Heart left ventricle (tissue), 13 donors: ENCODE results near the gene SLC2A4.

Experiments
- POLR2A ChIP-seq, 2 donors: fragments of 450-650 bp; IDR thresholded peaks; one replicate each; pipeline ENCODE4 v1.6.1; 2017; ENCODE audit warnings: antibody characterized with exemption in 2 of 2, mild to moderate bottlenecking in 2 of 2, moderate library complexity in 2 of 2
- TF ChIP-seq, protein P1 (sequence below), 12 donors: fragments of 200-600 bp; sonication (generic) in 4 of 12; IDR thresholded peaks; one replicate each; pipeline versions ENCODE4 v1.5.0 to v1.8.0; 2018 to 2022; ENCODE audit warnings: antibody characterized with exemption in 12 of 12, mild to moderate bottlenecking in 5 of 12
- donor health status: ischemic (EF 13 %, LVEDD 7.1; RV severe dilation, severe dysfunction).
- donor health status: DM: no; HTN: yes; CAD: no.
- donor health status: DM: no; HTN: no; CAD: no.
- donor health status: ischemic (EF 25% LVEDD 6.9; RV normal size, moderate dysfunction).
- donor health status: ischemic (EF 25% LVEDD 5.7; RV mildly dilated, moderate dysfunction).
- donor health status: ischemic (EF 35%, LVEDD 5.7; RV mildly dilated, moderate dysfunction).
- donor health status: nonischemic (EF 11% LVEDD 7.7; RV severe dilation, severe dysfunction).
- donor health status: DM: yes; HTN: yes; CAD: no.
- donor health status: PGD.
- donor health status: ischemic (EF 29% LVEDD 5.4; RV normal size, mild dysfunction).
- donor health status: nonischemic (EF 23%, LVEDD 6.1; RV moderate dilation, normal function).

DNA sequence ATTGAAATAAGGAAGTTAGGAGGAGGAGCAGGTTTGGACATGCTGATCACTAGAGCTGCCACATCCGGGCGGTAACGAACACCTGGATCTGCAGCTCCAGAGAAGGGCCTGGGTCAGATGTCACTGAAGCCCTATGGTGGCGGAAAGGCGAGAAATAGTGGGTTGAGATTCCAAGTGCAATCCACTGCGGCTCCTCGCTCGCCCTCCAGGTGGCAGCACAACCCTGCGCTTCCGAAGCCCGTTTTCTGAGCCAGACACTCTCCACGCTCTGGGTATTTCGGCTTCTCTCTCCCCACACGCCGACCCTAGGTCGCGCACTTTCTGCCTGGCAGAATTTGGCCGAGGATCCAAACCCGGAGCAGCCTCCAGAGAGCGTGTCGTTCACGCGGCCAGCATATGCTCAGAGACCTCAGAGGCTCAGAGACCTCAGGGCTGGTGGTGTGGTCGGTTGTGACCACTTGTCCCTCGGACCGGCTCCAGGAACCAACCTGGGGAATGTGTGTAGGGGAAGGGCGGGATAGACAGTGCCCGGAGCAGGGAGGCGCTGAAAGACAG is 922 bp upstream of the SLC2A4 start:
- TF ChIP-seq, protein P1, sequence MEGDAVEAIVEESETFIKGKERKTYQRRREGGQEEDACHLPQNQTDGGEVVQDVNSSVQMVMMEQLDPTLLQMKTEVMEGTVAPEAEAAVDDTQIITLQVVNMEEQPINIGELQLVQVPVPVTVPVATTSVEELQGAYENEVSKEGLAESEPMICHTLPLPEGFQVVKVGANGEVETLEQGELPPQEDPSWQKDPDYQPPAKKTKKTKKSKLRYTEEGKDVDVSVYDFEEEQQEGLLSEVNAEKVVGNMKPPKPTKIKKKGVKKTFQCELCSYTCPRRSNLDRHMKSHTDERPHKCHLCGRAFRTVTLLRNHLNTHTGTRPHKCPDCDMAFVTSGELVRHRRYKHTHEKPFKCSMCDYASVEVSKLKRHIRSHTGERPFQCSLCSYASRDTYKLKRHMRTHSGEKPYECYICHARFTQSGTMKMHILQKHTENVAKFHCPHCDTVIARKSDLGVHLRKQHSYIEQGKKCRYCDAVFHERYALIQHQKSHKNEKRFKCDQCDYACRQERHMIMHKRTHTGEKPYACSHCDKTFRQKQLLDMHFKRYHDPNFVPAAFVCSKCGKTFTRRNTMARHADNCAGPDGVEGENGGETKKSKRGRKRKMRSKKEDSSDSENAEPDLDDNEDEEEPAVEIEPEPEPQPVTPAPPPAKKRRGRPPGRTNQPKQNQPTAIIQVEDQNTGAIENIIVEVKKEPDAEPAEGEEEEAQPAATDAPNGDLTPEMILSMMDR (IDR thresholded peaks at IDR 0.05): peak; percentile 84 to 97 (median 94)
- no peak for TF ChIP-seq POLR2A (IDR thresholded peaks at IDR 0.05)
